Aorta (tissue), 5 donors: ENCODE data around the gene B3GNT5. TPM values are rescaled to one million over a fixed set of nuclear protein-coding genes. Genes with fewer than 3 reads are reported as not detected.

Experiments used
- ATAC-seq: fragments of 200-7000 bp; cut with Tn5 transposase; one replicate; pipeline ENCODE4 v1.9.1; 2022; ENCODE audit warnings: moderate library complexity; ENCODE audit not compliant: low FRiP score
- DNase-seq, 2 donors: peaks; one replicate each; pipeline ENCODE4 v3.0.0-alpha.2; 2020
- H3K27ac ChIP-seq, 2 donors: one replicate each; pipeline ENCODE4 v1.5.1; 2013; ENCODE audit warnings: low read length in 2 of 2, mild to moderate bottlenecking in 2 of 2, moderate library complexity in 2 of 2, control low read depth in 1 of 2, inconsistent platforms in 1 of 2, low read depth in 1 of 2
- H3K27me3 ChIP-seq, 2 donors: one replicate each; pipeline ENCODE4 v1.6.1; 2013; ENCODE audit warnings: control low read depth in 1 of 2, low read length in 1 of 2, mild to moderate bottlenecking in 1 of 2, moderate library complexity in 1 of 2; ENCODE audit not compliant: insufficient read depth in 2 of 2, control insufficient read depth in 1 of 2
- H3K36me3 ChIP-seq, 2 donors: one replicate each; pipeline ENCODE4 v1.6.1; 2013; ENCODE audit warnings: control low read depth in 1 of 2, low read length in 1 of 2, mild to moderate bottlenecking in 1 of 2; ENCODE audit not compliant: insufficient read depth in 2 of 2, control insufficient read depth in 1 of 2
- H3K4me1 ChIP-seq, 2 donors: one replicate each; pipeline ENCODE4 v1.6.1; 2013; ENCODE audit warnings: low read length in 2 of 2, control low read depth in 1 of 2, mild to moderate bottlenecking in 1 of 2, moderate library complexity in 1 of 2; ENCODE audit not compliant: insufficient read depth in 2 of 2, control insufficient read depth in 1 of 2
- H3K4me3 ChIP-seq, 2 donors: one replicate each; pipeline ENCODE4 v1.5.1; 2013; ENCODE audit warnings: low read length in 2 of 2, control low read depth in 1 of 2, mild to moderate bottlenecking in 1 of 2
- H3K9me3 ChIP-seq: one replicate; pipeline ENCODE4 v1.6.1; 2013; ENCODE audit warnings: mild to moderate bottlenecking, low read length; ENCODE audit not compliant: control insufficient read depth
- intact Hi-C, 2 donors: fragments of 100-400 bp; cut with DNase I; formaldehyde crosslinking; loops; one replicate each; pipeline versions ENCODE4 v1.14.2 to v1.15.0; 2022
- polyA plus RNA-seq, 2 donors: library from polyadenylated mRNA; stranded (reverse); fragments of 200-250 nt; gene quantifications; one replicate each; pipeline ENCODE4 v1.2.3, GENCODE V29; 2013
- total RNA-seq, 2 donors: library from RNA; stranded (reverse); fragmentation: NEBNext Ultra II Directional; extraction: Animal tissue kit (Norgen Biotek cat#: 25700); gene quantifications; one replicate each; pipeline ENCODE4 v1.2.1, GENCODE V29; 2021
- donor health status: healthy with polysubstance abuse.
- donor health status: Bipolar disorder and iron deficiency.
- donor health status: DM: no; HTN: no; CAD: no.
- donor health status: DM: no; HTN: no; CAD: no.
- donor health status: DM: yes; HTN: yes; CAD: no.

The B3GNT5 gene
- total and polyA plus RNA-seq, 4 donors: 1.6 to 12.5 (median 9.6) TPM

DNA sequence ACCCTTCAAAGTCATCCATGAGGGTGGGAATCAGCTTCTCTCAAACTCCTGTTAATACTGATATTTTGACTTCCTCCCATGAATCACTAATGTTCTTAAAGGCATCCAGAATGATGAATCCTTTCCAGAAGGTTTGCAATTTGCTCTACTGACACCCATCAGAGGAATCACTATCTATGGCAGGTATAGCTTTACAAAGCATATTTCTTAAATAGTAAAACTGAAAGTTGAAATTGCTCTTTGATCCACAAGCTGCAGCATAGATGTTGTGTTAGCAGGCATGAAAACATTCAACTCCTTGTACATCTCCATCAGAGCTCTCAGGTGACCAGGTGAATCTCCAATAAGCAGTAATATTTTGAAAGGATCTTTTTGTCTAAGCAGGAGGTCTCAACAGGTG lies 66.3 kb downstream of the B3GNT5 start:
- DNase-seq: no peak
- intact Hi-C loops: no loop called here

More for the DNA sequence above, 66.3 kb downstream of the B3GNT5 start:
- Histone ChIP-seq H3K36me3 (no peaks in the 10 kb centered on the region), H3K4me3 (no peak overlapping the region), H3K9me3 (no peaks in the 10 kb centered on the region), H3K27ac (no peak overlapping the region), H3K27me3 (no peaks in the 10 kb centered on the region), H3K4me1 (no peaks in the 10 kb centered on the region)
- ATAC-seq: no peak

Other genes with a start within 250 kb of the B3GNT5 start
- 10 to 100 TPM; 16.8 to 20.8 TPM for gene MCCC1, start 153.8 kb upstream of the B3GNT5 start, total RNA-seq
- gene MCCC1, start 153.8 kb upstream of the B3GNT5 start, polyA plus RNA-seq: 10 to 100 TPM in 1 of 2 donors, 1 to 10 TPM in 1; 8.5 to 59.4 TPM
- under 1 TPM; 0.23 to 0.27 TPM for gene LAMP3, start 90.5 kb upstream of the B3GNT5 start, total RNA-seq
- gene LAMP3, start 90.5 kb upstream of the B3GNT5 start, polyA plus RNA-seq: under 1 TPM; 0.23 to 0.50 TPM
- gene MCF2L2, start 175.4 kb downstream of the B3GNT5 start, total RNA-seq: 1 to 10 TPM in 1 of 2 donors, under 1 TPM in 1; 0.75 to 1.0 TPM
- gene MCF2L2, start 175.4 kb downstream of the B3GNT5 start, polyA plus RNA-seq: under 1 TPM; 0.13 to 0.33 TPM